ENCODE results near the gene ABHD4. TPM values are rescaled to one million over a fixed set of nuclear protein-coding genes. Genes with fewer than 3 reads are reported as not detected.

ABHD4 gene, protein sequence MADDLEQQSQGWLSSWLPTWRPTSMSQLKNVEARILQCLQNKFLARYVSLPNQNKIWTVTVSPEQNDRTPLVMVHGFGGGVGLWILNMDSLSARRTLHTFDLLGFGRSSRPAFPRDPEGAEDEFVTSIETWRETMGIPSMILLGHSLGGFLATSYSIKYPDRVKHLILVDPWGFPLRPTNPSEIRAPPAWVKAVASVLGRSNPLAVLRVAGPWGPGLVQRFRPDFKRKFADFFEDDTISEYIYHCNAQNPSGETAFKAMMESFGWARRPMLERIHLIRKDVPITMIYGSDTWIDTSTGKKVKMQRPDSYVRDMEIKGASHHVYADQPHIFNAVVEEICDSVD
- total RNA-seq = 9.2 and 15.7 TPM in 2 replicates

DNA sequence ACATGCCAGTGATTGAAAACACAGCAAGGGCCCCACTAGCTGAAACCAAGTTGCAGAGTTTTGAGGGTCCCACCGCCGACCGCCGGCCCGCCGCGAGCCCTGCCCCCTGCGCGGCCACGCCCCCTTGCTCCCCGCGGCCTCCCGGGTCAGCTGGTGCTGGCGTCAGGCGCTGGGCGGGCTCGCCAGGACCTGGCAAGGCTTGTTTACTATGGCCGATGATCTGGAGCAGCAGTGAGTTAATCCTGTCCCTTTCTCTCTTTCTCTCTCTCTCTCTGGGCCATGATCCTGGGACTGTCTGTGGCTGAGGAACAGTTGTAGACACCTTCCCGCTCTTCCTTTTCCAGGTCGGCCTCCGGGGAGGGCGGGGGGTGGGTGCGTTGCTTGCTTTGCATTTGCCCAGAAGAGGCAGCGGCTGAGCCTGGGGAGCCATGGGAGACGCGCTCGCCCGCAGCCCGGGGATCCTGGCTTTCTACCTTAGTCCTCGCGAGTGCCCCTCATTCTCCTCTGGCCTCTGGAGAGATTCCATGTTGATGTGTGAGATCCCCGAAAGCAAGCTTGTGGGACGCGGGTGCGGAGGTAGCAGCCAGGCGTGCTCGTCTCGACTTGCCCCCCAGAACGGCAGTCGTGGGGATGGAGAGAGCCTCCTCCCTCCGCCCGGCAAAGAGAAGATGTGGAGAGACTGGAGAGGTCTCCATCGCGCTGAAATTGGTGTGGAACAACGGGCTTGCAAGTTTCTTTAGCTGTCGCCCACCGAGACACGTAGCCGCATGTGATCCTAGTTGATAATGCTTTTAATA lies at the start of gene ABHD4:
TSS of gene ABHD4 (plus strand) at position 202 of the 797 bp plus-strand sequence. CDS start at position 209, 7 bp downstream.

DNA sequence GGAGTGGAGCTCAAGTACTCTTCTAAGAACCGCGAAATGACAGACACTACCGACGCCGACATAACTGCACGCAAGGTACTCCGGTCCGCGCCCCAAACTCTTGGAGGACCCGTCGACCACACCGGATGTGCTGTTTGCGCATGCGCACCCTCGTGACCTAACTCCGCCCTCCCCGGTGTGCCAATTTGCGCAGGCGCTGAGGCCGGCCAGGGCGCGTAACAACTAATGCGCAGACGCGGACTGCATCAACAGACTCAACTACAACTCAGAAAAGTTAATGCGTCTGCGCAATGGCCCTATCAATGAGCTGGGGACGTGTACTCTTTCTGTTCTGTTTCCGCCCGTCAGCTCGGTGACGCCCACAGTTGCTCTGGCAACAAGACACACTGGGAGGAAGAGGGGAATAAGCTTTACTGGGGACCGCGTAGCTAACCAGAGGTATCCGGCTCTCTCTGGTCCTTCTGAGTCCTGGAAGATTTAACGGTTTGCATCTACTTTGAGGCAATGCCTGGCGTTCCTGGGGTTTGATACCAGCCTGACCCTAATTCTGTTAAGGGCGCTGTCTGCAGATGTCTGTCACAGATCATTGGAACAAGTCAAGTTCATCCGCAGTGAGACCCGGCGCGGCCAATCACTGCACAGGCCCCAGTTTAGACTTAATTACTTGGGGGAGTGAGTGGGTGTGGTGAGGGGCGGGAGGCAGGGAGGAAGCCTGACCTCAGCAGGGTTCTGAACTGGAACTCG lies 8.8 kb upstream of the ABHD4 start, which contains the start of gene DAD1:
TSS of gene DAD1 (minus strand) at position 129 of the 744 bp plus-strand sequence. CDS start at position 62, 67 bp downstream.

DNA sequence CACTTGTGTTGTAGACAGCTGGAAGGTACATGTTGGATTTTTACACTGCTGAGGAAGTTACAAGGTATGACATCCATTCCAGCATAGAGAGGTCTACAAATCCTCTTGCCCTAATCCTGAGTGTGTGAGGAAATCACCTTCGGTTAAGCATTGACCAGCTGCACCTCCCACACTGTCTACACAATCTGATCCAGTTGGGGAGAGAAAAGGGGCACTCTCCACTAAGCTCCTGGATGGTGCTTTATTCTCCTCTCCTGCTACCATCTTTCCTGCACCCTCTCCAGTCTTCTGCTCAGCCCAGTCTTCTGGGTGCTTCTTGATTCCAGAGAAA lies 46.2 kb downstream of the ABHD4 start, which contains the start of gene OR6J1:
TSS of gene OR6J1 (minus strand) at position 48 of the 331 bp plus-strand sequence. CDS start 9,541 bp downstream, outside the sequence.

Other genes with a start within 250 kb of the ABHD4 start
- 382 and 430 TPM in 2 replicates for gene DAD1, start 9.1 kb upstream of the ABHD4 start, total RNA-seq
- not detected in 2 replicates for gene OR6J1, start 46.1 kb downstream of the ABHD4 start, total RNA-seq
- 122 and 158 TPM in 2 replicates for gene OXA1L, start 168.4 kb downstream of the ABHD4 start, total RNA-seq
- gene SLC7A7, start 217.1 kb downstream of the ABHD4 start, total RNA-seq = 14.7 and 20.9 TPM in 2 replicates
- gene MRPL52, start 231.6 kb downstream of the ABHD4 start, total RNA-seq = 56.9 and 73.1 TPM in 2 replicates
- gene MMP14, start 238.3 kb downstream of the ABHD4 start, total RNA-seq = 261 and 318 TPM in 2 replicates